SH-SY5Y (cell line): ENCODE measurements around the gene SORT1.

Experiments
- GATA2 ChIP-seq: IDR thresholded peaks from 2 replicates; pipeline ENCODE4 v1.6.1; 2011; ENCODE audit warnings: mild to moderate bottlenecking, low read depth, low read length
- GATA3 ChIP-seq: IDR thresholded peaks from 2 replicates; pipeline ENCODE4 v1.6.1; 2011; ENCODE audit warnings: low read depth, mild to moderate bottlenecking, low read length, moderate library complexity

- TF ChIP-seq GATA2: no peak
- TF ChIP-seq GATA3: no peak
Observed at GRCh38 chr1:109368464-109368863, 29.3 kb downstream of the SORT1 start.
